GM18499 (cell line): ENCODE data around the gene TACC2.
"Not testable (repeated sequence)": the region's sequence is repeated elsewhere in the genome, so short reads cannot be mapped to it uniquely, and the experiment has no call there.

Experiments used
- ATAC-seq: cut with Tn5 transposase; IDR thresholded peaks from one replicate; pipeline ENCODE4 v1.9.1; 2021; ENCODE audit warnings: moderate number of reproducible peaks; ENCODE audit not compliant: insufficient read depth, unreplicated experiment

TACC2 gene

DNA sequence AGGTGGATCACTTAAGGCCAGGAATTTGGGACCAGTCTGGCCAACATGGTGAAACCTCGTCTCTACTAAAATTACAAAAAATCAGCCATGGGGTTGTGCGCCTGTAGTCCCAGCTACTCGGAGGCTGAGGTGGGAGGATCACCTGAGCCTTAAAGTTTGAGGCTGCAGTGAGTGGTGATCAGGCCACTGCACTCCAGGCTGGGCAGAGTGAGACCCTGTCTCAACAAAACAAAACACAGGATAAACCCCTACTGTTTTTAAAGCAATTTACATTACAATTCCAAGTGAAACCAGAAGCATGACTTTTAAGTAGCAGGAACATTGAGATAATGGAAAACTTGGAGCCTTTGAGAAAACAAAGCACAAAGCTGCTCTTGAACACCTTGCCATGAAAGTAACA, 189.7 kb downstream of the TACC2 start:
- ATAC-seq = no peak

- ATAC-seq = no peak
Observed at GRCh38 chr10:122181041-122181732, 192.2 kb downstream of the TACC2 start.

DNA sequence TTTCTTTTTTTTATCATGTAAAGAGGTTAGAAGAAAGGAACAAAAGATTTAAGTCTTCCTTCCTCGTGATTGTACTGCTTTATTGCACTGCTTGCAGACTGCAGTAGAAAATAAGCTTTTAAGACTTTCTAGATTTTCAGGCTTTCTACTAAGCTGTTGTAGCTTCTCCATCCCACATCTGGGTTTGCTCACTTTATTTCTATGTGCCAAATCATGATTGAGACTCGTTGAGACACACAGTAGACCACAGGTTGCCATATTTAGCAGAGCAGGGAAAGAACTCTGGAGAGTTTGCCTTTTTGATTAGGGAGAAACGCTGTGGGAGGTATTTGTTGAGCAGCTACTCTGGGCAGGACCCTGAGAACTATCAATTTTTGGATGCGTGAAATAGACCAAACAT, 192.9 kb downstream of the TACC2 start:
- ATAC-seq = no peak

DNA sequence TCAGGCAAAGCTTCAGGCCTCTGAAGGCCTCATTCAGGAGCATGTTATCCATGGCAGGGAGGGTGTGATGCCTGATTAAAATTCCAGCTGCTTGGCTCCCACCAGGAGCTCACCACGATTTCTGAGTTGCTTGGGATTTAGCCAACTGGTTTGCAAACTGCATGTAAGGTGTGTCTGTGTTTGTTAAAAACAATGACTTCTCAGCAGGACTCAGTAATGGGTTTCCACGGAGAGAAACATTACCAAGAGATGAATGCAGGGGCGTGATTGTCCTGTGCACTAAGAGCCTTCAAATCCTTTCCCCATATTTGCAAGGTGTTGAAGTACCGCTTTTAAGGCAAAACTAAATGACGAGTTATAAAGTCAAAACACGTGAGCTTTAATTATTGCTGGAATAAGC, 193.3 kb downstream of the TACC2 start:
- ATAC-seq = no peak

DNA sequence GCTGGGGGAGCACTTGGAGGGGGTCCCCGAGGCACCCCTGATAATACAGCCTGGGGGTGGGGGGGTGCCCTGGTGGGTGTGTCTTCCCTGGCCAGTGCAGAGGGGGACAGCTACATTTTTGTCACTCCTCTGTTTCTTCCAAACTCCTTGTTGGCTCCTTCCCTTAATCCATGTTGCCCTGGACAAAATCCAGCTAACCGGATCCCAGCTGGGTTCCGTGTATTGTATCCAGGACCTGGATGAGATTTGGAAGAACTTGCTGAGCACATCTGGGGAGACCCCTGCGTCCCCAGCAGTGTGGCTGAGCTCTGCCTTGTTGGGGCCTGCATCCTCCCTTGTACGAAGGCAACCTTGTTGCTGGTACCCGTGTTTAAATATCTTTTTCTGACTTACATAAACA, 195.3 kb downstream of the TACC2 start:
- ATAC-seq = no peak

- ATAC-seq = no peak
Observed at GRCh38 chr10:122185643-122186042, 196.7 kb downstream of the TACC2 start.

DNA sequence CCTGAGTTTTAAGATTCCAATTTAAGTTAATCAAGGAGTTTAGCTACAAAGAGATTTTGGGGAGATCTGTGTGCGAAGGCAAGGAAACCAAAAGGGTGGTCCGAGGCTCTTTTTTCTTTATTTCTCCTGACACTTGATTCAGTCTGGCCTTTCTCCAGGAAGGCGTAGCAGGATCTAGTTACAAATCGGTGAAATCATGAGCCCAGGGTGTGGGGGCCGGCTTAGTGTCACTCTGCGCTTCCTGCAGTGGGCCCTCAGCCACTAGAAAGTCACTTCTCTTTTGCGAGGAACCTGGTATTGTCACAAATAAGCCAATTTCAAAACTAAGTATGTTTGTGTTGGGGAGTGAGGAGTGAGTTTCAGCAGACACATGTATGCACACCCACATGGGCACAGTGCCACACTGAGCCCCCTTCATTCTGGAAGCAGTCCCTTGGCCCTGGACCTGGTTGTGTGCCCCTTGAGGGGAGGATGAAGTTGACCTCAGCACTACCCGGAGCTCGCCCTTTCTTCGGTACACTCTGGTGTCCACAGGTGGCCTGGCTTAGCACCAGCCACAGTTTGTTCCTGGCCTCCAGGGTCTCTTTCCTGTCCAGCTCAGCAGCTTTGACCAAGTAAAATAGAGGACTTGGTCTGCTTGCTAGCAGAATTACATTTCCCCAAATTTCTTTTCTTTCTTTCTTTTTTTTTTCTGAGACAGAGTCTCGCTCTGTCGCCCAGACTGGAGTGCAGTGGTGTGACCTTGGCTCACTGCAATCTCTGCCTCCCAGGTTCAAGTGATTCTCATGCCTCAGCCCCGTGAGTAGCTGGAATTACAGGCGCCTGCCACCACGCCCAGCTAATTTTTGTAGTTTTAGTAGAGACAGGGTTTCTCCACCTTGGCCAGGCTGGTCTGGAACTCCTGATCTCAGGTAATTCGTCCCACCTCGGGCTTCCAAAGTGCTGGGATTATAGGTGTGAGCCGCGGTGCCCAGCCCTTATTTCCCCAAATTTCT, 198.2 kb downstream of the TACC2 start:
- ATAC-seq = no peak

DNA sequence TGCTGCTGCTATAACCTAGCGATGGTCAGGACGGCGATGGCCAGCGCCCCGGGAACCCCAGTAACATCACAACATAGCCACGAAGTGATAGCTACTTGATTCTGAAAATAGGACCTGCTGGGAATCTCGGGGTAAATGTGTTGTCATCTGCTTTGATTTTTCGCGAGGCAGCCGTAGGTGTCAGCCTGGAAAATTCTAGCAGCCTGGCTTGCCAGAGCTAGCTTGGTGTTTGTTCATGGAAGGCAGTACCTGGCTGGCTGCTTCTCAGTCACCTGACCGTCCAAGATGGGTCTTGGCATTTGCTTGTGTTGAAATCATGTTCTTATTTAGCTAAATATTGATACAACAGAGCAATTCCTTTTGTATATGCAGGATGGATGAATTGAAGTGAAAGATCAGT, 199.7 kb downstream of the TACC2 start:
- ATAC-seq = no peak

GRCh38 chr10:122189185-122189584, 200.2 kb downstream of the TACC2 start:
- ATAC-seq = no peak

GRCh38 chr10:122190176-122190943, 201.4 kb downstream of the TACC2 start:
- no peak for ATAC-seq

DNA sequence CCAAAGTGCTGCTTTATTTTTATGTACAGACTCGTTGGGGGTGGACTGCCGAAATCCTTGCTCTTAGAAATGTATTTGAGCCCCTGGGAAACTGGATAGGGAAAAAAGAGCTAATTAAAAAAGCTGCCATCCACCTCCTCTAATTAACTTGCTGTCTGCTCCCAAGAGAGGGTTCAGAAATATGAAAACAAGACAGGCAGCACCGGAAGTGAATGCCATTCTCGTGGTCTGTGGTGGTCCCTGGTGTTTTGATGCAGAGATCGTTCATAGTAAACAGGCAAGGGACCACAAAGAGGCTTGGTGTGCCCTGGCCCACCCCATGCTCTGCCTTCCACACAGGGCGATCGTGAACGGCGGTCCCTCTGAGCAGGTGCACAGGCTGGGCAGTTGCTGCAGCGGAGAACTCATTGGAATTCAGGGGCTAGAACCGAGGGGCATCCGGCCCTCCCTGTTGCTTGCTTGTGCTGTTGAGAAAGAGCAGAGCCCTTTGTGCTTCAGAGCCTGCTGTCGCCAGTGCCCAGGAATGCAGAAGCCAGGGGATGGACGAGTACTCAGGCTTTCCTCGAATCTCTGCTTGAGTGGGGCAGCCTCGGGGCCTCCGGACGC, 203.1 kb downstream of the TACC2 start:
- no peak for ATAC-seq

DNA sequence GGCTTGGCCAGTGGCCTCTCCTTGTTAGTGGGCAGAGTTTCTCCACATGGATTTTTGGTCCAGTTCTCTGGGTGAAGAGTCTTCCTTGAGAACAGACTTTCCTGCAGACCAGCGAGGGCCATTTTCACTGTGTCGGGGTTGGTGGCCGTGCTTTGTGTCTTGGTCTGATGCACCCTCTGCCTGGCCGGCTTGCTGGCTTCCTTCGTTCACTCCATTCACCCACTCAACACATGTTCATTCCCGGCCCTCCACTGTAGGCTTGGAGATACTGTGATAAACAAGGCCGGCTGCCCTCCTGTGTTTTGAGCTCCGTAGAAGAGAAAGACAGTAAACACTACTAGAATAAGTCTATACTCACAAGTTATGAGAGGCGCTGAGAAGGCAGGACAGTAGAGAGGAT, 205.3 kb downstream of the TACC2 start:
- ATAC-seq = no peak

GRCh38 chr10:122196218-122196617, 207.3 kb downstream of the TACC2 start:
- ATAC-seq = no peak

GRCh38 chr10:122197611-122198222, 208.8 kb downstream of the TACC2 start:
- ATAC-seq = no peak

- ATAC-seq = no peak
Observed at GRCh38 chr10:122198631-122199030, 209.7 kb downstream of the TACC2 start.

DNA sequence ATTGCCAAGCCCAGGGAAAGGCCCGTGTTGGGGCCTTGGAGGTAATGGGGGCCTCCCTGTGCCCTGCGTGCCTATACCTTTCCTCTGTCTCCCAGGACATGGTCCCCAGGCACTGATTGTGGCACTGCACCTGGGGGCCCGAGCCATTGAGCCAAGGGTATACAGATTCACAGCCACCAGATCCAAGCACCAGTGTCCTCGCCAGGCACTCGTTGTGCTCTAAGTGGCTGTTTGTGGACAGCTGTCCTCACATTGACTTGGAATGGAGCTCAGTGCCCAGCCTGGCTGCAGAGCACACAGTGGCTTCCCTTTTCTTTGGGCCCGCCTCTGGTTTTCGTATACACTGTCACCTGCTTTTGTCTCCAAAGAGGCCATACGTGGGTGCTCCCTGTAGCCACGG, 210.1 kb downstream of the TACC2 start:
- ATAC-seq = no peak

DNA sequence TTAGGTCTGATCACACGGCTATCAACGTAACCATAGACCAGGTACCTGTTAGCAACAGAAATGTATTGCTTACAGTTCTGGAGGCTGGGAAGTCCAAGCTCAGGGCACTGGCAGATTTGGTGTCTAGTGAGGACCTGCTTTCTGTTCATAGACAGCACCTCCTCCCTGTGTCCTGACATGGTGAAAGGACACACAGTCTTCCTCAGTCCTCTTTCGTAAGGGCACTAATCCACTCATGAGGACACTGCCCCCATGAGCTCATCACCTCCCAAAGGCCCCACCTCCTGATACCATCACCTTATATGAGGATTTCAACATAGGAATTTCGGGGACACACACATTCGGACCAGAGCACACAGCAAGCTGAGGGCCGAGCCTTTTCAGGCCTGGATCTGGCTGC, 210.7 kb downstream of the TACC2 start:
- no peak for ATAC-seq

GRCh38 chr10:122201401-122201800, 212.4 kb downstream of the TACC2 start:
- ATAC-seq = no peak

DNA sequence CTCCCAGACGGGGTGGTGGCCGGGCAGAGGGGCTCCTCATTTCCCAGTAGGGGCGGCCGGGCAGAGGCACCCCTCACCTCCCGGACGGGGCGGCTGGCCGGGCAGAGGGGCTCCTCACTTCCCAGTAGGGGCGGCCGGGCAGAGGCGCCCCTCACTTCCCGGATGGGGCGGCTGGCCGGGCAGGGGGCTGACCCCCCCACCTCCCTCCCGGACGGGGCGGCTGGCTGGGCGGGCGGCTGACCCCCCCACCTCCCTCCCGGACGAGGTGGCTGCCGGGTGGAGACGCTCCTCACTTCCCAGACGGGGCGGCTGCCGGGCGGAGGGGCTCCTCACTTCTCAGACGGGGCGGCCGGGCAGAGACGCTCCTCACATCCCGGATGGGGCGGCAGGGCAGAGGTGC, 214.2 kb downstream of the TACC2 start:
- ATAC-seq = not testable (repeated sequence)
